HG03342 (cell line): ENCODE measurements around the gene C1QTNF12.

Source experiments
- ATAC-seq: cut with Tn5 transposase; IDR thresholded peaks from one replicate; pipeline ENCODE4 v1.9.1; 2021; ENCODE audit warnings: mild to moderate bottlenecking, moderate library complexity; ENCODE audit not compliant: unreplicated experiment

The C1QTNF12 gene

GRCh38 chr1:1281533-1282321, 35.2 kb upstream of the C1QTNF12 start:
- ATAC-seq, result no peak

- no peak for ATAC-seq
These were observed 34.4 kb upstream of the C1QTNF12 start for GRCh38 chr1:1280782-1281481.

DNA sequence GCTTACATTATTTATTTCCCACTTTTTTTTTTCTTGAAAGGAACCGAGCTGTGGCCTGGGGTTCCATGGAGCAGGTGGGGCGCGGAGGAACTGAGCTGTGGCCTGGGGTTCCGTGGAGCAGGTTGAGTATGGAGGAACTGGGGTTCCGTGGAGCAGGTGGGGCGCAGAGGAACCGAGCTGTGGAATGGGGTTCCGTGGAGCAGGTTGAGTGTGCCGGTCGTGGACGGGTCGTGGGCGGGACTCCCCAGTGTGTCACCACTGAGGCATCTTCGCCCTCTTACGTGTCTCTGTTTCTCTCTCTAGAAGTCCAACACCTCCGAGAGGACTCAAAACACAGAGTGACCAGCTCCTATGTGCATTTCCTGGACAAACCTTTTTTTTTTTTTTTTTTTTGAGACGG, 32.5 kb upstream of the C1QTNF12 start:
- ATAC-seq, result no peak

- no peak for ATAC-seq
These were observed 32.1 kb upstream of the C1QTNF12 start for GRCh38 chr1:1278620-1279019.

DNA sequence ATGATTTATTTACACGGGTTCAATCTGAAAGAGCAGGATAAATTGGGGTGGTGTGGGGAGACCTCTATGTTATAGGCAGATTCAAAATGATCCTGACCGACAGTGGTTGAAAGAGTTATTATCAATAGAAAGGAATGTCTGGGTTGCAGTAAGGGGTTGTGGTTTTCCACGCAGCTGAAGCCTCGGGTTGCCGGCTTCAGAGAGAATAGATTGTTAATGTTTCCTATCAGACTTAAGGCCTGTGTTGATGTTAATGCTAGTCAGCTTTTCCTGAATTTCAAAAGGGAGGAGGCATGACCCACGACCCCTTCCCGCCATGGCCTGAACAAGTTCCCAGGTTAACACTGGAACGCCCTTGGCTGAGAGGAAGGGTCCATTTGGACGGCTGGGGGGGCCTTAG, 29.3 kb upstream of the C1QTNF12 start:
- no peak for ATAC-seq

DNA sequence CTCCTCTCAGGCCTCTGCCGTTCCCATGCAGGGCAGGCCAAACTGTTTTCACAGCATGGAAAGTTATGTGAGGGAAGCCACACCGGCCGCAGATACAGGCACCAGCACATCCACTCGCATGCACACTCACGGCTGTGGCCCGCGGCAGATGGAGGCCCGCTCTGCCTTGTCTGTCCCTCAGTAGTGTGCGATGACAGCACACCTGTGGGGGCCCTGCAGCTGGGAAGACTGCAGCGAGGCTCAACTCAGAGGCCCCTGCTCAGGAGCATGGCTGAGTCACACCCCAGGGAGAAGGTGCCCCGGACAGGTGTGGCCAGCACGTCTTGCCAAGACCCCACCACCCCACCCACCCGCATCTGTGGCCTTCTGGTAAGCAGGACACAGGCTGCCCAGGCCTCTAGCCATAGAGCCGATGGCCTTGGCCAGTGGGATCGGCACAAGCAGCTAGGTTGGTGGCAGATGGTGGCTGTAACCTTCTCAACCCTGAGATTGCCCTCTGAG, 28.5 kb upstream of the C1QTNF12 start:
- no peak for ATAC-seq

GRCh38 chr1:1274299-1274930, 27.9 kb upstream of the C1QTNF12 start:
- ATAC-seq, result peak; percentile 11

DNA sequence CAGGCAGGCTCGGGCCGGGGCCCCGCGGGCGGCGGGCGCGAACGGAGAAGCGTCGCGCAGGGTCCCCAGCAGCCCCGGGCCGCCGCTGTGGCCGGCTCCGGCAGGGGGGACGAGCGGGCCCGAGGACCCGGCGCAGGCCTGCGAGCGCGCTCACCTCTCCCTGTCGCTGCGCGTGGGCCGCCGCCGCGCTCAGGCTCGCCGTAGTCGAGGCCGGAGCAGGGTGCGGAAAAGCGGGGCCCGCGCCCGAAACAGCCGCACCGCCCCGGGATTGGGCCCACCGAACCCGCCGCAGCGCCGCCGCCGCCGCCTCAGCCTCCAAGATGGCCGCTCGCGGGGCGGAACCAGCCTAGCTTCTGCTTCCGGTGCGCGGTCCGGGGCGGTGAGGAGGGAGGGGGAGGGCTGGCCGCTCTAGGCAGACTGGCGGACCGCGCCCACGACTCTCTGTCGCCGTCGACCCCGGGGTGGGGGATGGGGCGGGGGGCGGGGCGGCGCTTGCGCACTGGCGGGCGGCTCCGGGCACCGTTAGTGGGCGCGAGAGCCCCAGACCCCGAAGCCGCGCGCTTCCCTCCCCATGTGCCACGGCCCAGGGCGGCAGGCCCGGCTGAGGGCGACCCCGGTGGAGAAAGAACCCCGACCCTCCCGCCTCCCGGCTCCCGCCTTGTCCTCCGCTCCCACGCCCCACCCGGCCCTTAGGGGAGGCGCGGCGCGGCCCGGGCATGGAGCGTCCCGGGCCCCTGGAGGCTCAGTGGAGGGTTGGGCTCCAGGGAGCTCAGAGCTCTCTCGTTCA, 27.2 kb upstream of the C1QTNF12 start, which contains the start of gene UBE2J2:
TSS of gene UBE2J2 (minus strand) at position 343 of the 787 bp plus-strand sequence. CDS start 5,862 bp downstream, outside the sequence.
- peak; percentile 81 for ATAC-seq

DNA sequence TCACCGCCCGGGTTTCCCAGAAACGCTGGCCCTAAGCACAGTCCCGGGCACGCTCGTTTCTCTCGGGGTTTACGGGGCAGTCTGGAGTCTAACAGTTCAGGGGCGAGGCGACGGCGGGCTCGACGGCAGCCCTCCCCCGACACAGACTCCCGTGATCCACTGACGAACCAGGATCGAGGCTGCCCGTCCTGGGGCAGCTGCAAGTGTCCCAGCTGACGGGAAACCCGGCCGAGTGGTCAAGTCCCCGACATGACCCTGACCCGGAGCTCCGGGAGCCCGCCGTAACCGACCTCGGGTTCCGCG, 26.6 kb upstream of the C1QTNF12 start:
- peak; percentile 3 for ATAC-seq

- ATAC-seq, result peak; percentile 1
These were observed 26.1 kb upstream of the C1QTNF12 start for GRCh38 chr1:1272341-1273208.

DNA sequence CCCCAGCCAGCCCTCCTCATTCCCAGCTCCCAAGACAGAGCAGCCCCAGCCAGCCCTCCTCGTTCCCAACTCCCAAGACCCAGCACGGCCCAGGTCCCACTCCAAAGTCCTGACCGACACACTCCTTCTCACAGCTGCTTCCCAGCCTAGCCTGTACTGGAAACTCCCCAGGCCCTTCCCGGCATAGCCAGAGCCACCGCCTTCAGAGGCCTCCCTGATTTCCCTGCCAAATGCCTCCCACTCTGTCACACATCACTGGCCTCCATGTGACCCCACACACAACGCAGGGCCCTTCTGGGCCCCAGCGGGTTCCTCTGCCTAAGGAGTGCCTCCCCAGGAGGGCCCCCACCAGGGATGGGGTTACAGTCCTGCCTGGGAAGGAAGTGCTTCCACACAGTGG, 24.3 kb upstream of the C1QTNF12 start:
- ATAC-seq, result no peak

GRCh38 chr1:1268284-1268682, 21.8 kb upstream of the C1QTNF12 start:
- no peak for ATAC-seq

DNA sequence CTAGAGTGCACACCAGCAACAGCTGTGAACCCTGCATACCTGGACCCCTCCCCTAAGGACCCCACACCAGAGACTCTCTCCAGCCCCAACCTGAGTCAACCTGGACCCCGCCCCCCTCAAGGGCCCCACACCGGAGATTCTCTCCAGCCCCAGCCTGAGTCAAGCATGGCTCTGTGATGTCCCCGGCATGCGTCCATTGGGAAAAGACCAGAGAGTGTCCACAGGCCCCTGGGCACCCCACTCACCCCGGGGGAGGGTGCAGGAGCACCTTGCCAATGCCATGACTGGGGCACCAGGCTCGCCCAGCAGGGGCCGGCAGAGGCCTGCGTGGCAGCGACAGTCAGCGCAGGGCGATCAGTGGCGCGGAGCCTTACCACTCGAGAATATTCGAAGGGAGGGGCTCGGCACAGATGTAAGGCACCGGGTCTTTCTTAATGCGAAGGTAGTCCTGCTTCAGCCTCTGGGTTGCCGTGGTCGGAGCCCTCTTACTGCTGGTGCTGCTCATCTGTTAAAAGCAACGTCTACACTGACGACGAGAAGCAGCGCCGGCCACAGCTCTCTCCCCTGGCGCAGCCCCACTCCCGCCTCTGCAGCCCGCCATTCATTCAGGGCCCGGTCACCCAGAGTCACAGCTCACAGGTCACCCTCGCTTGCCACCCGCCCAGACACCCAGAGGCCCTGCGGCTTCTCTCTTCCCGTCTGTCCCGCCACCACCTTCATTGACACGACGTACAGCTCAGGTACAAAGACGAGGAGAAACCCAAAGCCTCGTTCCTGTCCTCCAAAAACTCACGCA, 21.2 kb upstream of the C1QTNF12 start:
- no peak for ATAC-seq

- no peak for ATAC-seq
These were observed 18.3 kb upstream of the C1QTNF12 start for GRCh38 chr1:1264868-1265272.

DNA sequence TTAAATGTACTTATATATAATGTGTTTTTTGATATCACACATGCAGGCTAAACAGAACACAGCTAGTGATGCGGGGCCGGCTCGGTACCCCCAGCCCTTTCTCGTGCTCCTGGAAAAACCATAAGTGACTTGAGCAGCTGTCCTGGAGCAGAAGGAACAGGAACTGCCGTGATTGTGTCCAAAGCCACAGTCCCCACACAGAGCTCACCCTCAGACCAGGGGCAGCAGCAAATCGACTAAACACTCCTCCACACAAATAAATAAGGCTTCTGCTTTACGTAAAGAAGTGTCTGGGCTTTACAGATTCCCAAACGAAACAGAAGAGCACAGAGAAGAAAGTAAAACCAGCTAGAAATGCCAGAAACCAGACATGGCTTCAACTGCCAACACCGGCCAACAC, 17.5 kb upstream of the C1QTNF12 start:
- no peak for ATAC-seq

DNA sequence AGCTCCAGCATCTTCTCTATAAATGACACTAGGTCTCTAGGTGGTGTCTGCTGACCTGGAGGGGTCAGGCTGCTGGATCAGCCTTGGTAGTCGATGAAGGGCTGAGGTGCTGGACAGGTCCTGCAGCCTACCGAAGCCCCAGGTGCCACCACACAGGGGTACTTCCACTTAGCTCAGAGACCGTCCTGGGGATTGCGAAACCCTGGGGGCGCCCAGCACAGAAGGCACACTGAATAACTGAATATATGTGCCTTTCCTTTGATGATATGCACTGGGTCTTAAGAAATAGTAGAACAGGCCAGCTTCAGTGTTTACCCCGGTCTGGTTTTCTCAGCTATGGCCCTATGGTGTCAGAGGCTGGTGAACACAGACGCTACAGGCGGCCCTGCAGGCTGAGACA, 16.2 kb upstream of the C1QTNF12 start:
- ATAC-seq, result no peak

GRCh38 chr1:1262071-1262470, 15.5 kb upstream of the C1QTNF12 start:
- no peak for ATAC-seq

- ATAC-seq, result no peak
These were observed 14.5 kb upstream of the C1QTNF12 start for GRCh38 chr1:1260843-1261560.
